Mammary epithelial cell (primary cell): ENCODE results near the gene ATOH1.

ENCODE experiments used
- CTCF ChIP-seq, 2 donors: IDR thresholded peaks in 1 of 2; conservative IDR thresholded peaks in 1 of 2; 2 replicates each; pipeline ENCODE4 v1.5.1; 2011 to 2012; ENCODE audit warnings: inconsistent platforms in 2 of 2, low read length in 2 of 2, mild to moderate bottlenecking in 2 of 2, control low read depth in 1 of 2, low read depth in 1 of 2; ENCODE audit not compliant: insufficient read depth in 1 of 2; ENCODE audit errors: extremely low read depth in 1 of 2
- EZH2 ChIP-seq: IDR thresholded peaks from 2 replicates; pipeline ENCODE4 v1.6.1; 2012; ENCODE audit warnings: low read length, inconsistent platforms, borderline replicate concordance

GRCh38 chr4:93810340-93810992 is 18.1 kb upstream of the ATOH1 start:
- TF ChIP-seq CTCF (conservative IDR thresholded peaks at IDR 0.05 in 1 of 2, IDR thresholded peaks at IDR 0.05 in 1 of 2; ENCODE audit: extremely low read depth in 1 of 2, insufficient read depth in 1 of 2, low read depth in 1 of 2, low read length in 2 of 2) = no peak
- TF ChIP-seq EZH2 = no peak
